ENCODE results near the gene MRPL36. TPM values are rescaled to one million over a fixed set of nuclear protein-coding genes. Genes with fewer than 3 reads are reported as not detected.

MRPL36 gene
- total and polyA plus RNA-seq, 2 of the 4 experiments (the other 2 are of a cell fraction), result 85.9 to 103 TPM

- intact Hi-C loops (cut with micrococcal nuclease) (no loop called here), in situ Hi-C loops (cut with MboI; ENCODE audit: low sequenced_read_pairs) (loop anchor here (25.0 kb wide), 1 partner anchor 835 kb away; no protein-coding TSS in a partner anchor), dilution Hi-C loops (cut with HindIII; ENCODE audit: low sequenced_read_pairs, unreplicated experiment) (no loop called here)
- DNase-seq, result no peak
- no peak overlapping the region for H2BK5ac ChIP-seq (ENCODE audit: low read depth, low read length, poor library complexity, severe bottlenecking)
- POLR2A ChIA-PET (ENCODE audit: unreplicated experiment), result no interaction called here
- H2AK9ac ChIP-seq (replicated peaks; ENCODE audit: low read depth, low read length, poor library complexity), result peak overlapping the region; percentile 11
- no peak overlapping the region for H3K56ac ChIP-seq (ENCODE audit: extremely low read depth, insufficient read depth, low read length)
- peaks cover 12% of the 10 kb centered on the region for H3K9me1 ChIP-seq (ENCODE audit: insufficient read depth, low read length)
- H3K18ac ChIP-seq (ENCODE audit: low read depth, low read length), result no peak overlapping the region
- H3K9ac ChIP-seq (ENCODE audit: low read depth, low read length), result no peak overlapping the region
- H4K91ac ChIP-seq (ENCODE audit: insufficient read depth, low read depth, low read length), result no peak overlapping the region
- no peak overlapping the region for H3K4me2 ChIP-seq (ENCODE audit: low read depth, low read length)
- no peak overlapping the region for H2AFZ ChIP-seq (replicated peaks; ENCODE audit: low read length, poor library complexity)
- peaks cover 26% of the 10 kb centered on the region for H3K4me1 ChIP-seq (ENCODE audit: control insufficient read depth, insufficient read depth, low read length)
- BruUV-seq (replicated peaks), result no TSS peak
- H2BK15ac ChIP-seq (ENCODE audit: low read depth, low read length), result no peak overlapping the region
- H3K4ac ChIP-seq (ENCODE audit: low read depth, low read length), result no peak overlapping the region; the same call in 1 of the 2 replicates
- no peaks in the 10 kb centered on the region for H3K27me3 ChIP-seq (ENCODE audit: control insufficient read depth, insufficient read depth, low read length)
- H4K8ac ChIP-seq (ENCODE audit: low read depth in 2 of 2, low read length in 2 of 2), result no peak overlapping the region
- 0 out of 2 replicates have a peak, but pooled peaks cover 5% of the 10 kb centered on the region for H4K20me1 ChIP-seq (ENCODE audit: insufficient read depth, low read length)
- H3K23ac ChIP-seq (ENCODE audit: low read depth, low read length), result no peak overlapping the region
- WGBS, 2 experiments (ENCODE audit: extremely low coverage in 2 of 2, insufficient read length in 1 of 2), result 100% methylated on average over 1 of the region's 18 CpGs; no CpG with 5 or more reads in 1 of the 2 experiments
- CTCF ChIA-PET, result no interaction called here
- H3K36me3 ChIP-seq (ENCODE audit: control insufficient read depth, insufficient read depth, low read length), result peaks cover 26% of the 10 kb centered on the region
- no peak overlapping the region; the same call in 1 of the 2 replicates for H2AK5ac ChIP-seq (ENCODE audit: low read depth, low read length)
- H3K14ac ChIP-seq (replicated peaks; ENCODE audit: low read depth, low read length), result no peak overlapping the region
- no peak for TF ChIP-seq SMC3 (IDR thresholded peaks at IDR 0.05; ENCODE audit: low read depth, low read length)
- H3K4me3 ChIP-seq (ENCODE audit: insufficient read depth, low read depth, low read length), result no peak overlapping the region
- no peak for ATAC-seq (ENCODE audit: low read depth)
- H3K9me3 ChIP-seq (ENCODE audit: control insufficient read depth, insufficient read depth, low read length), result no peaks in the 10 kb centered on the region
- no peak overlapping the region for H4K5ac ChIP-seq (ENCODE audit: low read depth, low read length)
- H2BK20ac ChIP-seq (ENCODE audit: low read depth, low read length), result no peak overlapping the region
- no peak overlapping the region for H2BK120ac ChIP-seq (ENCODE audit: low read depth, low read length)
- peaks cover 29 to 78% of the 10 kb centered on the region in 2 experiments for H3K79me1 ChIP-seq (ENCODE audit: low read depth in 1 of 2, low read length in 2 of 2)
- no peak overlapping the region for H3K27ac ChIP-seq (ENCODE audit: insufficient read depth, low read length)
These were observed 2.4 kb downstream of the MRPL36 start for GRCh38 chr5:1797103-1797800.

Measured in IMR-90 (cell line).